B cell (primary cell): ENCODE data around the gene TMEM98. TPM values are rescaled to one million over a fixed set of nuclear protein-coding genes. Genes with fewer than 3 reads are reported as not detected.

Experiments used
- ATAC-seq: fragments of 200-7000 bp; cut with Tn5 transposase; one replicate; pipeline ENCODE4 v1.10.0; 2021; ENCODE audit warnings: low read depth, mild to moderate bottlenecking, moderate number of reproducible peaks, moderate library complexity
- CTCF ChIA-PET: fragments of 350-600 bp; sonication (Branson Sonifier 250); formaldehyde crosslinking; loops from one replicate; lab custom pipeline; 2021; ENCODE audit warnings: antibody characterized with exemption, inconsistent platforms; lab: Charles Lee
- POLR2A ChIA-PET: fragments of 350-600 bp; sonication (Branson Sonifier 250); formaldehyde crosslinking; loops from one replicate; lab custom pipeline; 2021; ENCODE audit warnings: antibody characterized with exemption; lab: Charles Lee
- DNase-seq: peaks from one replicate; pipeline ENCODE4 v3.0.0; 2013
- H2AFZ ChIP-seq: 2 replicates; pipeline ENCODE4 v1.6.1; 2012; ENCODE audit warnings: mild to moderate bottlenecking, low read depth, low read length; ENCODE audit not compliant: insufficient read depth, poor library complexity, severe bottlenecking
- H3K27ac ChIP-seq, 2 donors: 1 replicate in 1 of 2; 2 replicates in 1 of 2; pipeline ENCODE4 v1.5.1; 2012 to 2013; ENCODE audit warnings: low read length in 2 of 2, mild to moderate bottlenecking in 2 of 2, moderate library complexity in 1 of 2
- H3K27me3 ChIP-seq, 4 experiments: fragments of 200-600 bp in 1 of 4; sonication (generic) in 1 of 4; replicated peaks in 1 of 4; 1 replicate in 2 of 4; 2 replicates in 2 of 4; pipeline versions ENCODE4 v1.6.1 to v1.7.0; 2013 to 2016; ENCODE audit warnings: low read length in 3 of 4, mild to moderate bottlenecking in 2 of 4, mixed read lengths in 1 of 4, moderate library complexity in 1 of 4; ENCODE audit not compliant: insufficient read depth in 4 of 4, control insufficient read depth in 3 of 4; ENCODE audit errors: control extremely low read depth in 1 of 4
- H3K36me3 ChIP-seq, 2 experiments: replicated peaks in 1 of 2; 1 replicate in 1 of 2; 2 replicates in 1 of 2; pipeline versions ENCODE4 v1.6.1 to v1.7.1; 2013; ENCODE audit warnings: low read length in 1 of 2; ENCODE audit not compliant: insufficient read depth in 2 of 2, control insufficient read depth in 1 of 2; ENCODE audit errors: control extremely low read depth in 1 of 2, extremely low read depth in 1 of 2
- H3K4me1 ChIP-seq, 2 donors: fragments of 200-600 bp in 1 of 2; sonication (generic) in 1 of 2; 1 replicate in 1 of 2; 2 replicates in 1 of 2; pipeline versions ENCODE4 v1.5.1 to v1.6.1; 2013 to 2017; ENCODE audit warnings: low read length in 2 of 2; ENCODE audit not compliant: control insufficient read depth in 2 of 2, insufficient read depth in 2 of 2
- H3K4me2 ChIP-seq: replicated peaks from 2 replicates; pipeline ENCODE3; 2012; ENCODE audit warnings: mild to moderate bottlenecking, low read depth, low read length; ENCODE audit not compliant: poor library complexity, severe bottlenecking
- H3K4me3 ChIP-seq, 5 experiments: fragments of 200-600 bp in 1 of 5; sonication (generic) in 1 of 5; 1 replicate in 3 of 5; 2 replicates in 2 of 5; pipeline versions ENCODE4 v1.5.1 to v1.7.0; 2011 to 2016; ENCODE audit warnings: low read length in 4 of 5, mild to moderate bottlenecking in 4 of 5, low read depth in 2 of 5, control low read depth in 1 of 5, moderate library complexity in 1 of 5; ENCODE audit not compliant: insufficient read depth in 1 of 5; ENCODE audit errors: control extremely low read depth in 1 of 5, extremely low read depth in 1 of 5
- H3K79me2 ChIP-seq: fragments of 200-600 bp; sonication (generic); one replicate; pipeline ENCODE4 v1.6.0; 2016; ENCODE audit warnings: low read length; ENCODE audit not compliant: control insufficient read depth, insufficient read depth
- H3K9ac ChIP-seq: fragments of 200-600 bp; sonication (generic); 2 replicates; pipeline ENCODE4 v1.6.1; 2017; ENCODE audit warnings: mild to moderate bottlenecking, low read length, moderate library complexity
- H3K9me3 ChIP-seq, 3 donors: one replicate each; pipeline versions ENCODE4 v1.6.1 to v1.7.1; 2013; ENCODE audit warnings: low read length in 2 of 3; ENCODE audit not compliant: control insufficient read depth in 2 of 3, insufficient read depth in 1 of 3; ENCODE audit errors: control extremely low read depth in 1 of 3
- H4K20me1 ChIP-seq: 2 replicates; pipeline ENCODE4 v1.6.0; 2012; ENCODE audit warnings: mild to moderate bottlenecking, low read length; ENCODE audit not compliant: insufficient read depth, control insufficient read depth, poor library complexity, severe bottlenecking
- H3K27ac Mint-ChIP-seq: one replicate; pipeline ENCODE4 v1.8.0; 2021; ENCODE audit warnings: mixed read lengths
- H3K27me3 Mint-ChIP-seq: one replicate; pipeline ENCODE4 v1.8.0; 2021; ENCODE audit warnings: mixed read lengths
- H3K4me1 Mint-ChIP-seq: one replicate; pipeline ENCODE4 v1.8.0; 2021; ENCODE audit warnings: mixed read lengths
- H3K4me3 Mint-ChIP-seq: one replicate; pipeline ENCODE4 v1.8.0; 2021; ENCODE audit warnings: mixed read lengths
- H3K9me3 Mint-ChIP-seq: one replicate; pipeline ENCODE4 v1.8.0; 2022; ENCODE audit warnings: mixed read lengths; ENCODE audit not compliant: insufficient read depth
- EZH2 ChIP-seq: IDR thresholded peaks from 2 replicates; pipeline ENCODE4 v1.6.1; 2012; ENCODE audit warnings: borderline replicate concordance, low read depth, mild to moderate bottlenecking, moderate library complexity, low read length; ENCODE audit not compliant: insufficient read depth, poor library complexity, severe bottlenecking
- WGBS: methylation state at CpG from one replicate; pipeline ENCODE4 v1.1.5; 2013; ENCODE audit warnings: missing lambda C conversion rate; ENCODE audit not compliant: insufficient coverage; 5-methylcytosine and 5-hydroxymethylcytosine counted together
- intact Hi-C: fragments of 100-400 bp; cut with micrococcal nuclease; formaldehyde crosslinking; loops from one replicate; pipeline ENCODE4 v1.10.0; 2022
- polyA plus RNA-seq: library from polyadenylated mRNA; depleted of rRNA; stranded (reverse); fragments of >200 nt; gene quantifications from 2 replicates; pipeline ENCODE4 v1.2.3, GENCODE V29; 2012
- total RNA-seq, 2 donors: library from RNA; stranded (reverse); fragments of 120-200 nt in 1 of 2; gene quantifications; 1 replicate in 1 of 2; 2 replicates in 1 of 2; pipeline versions ENCODE4 v1.2.3 to v1.2.4, GENCODE V29; 2013 to 2022
- TF ChIP-seq, protein P1 (sequence below): fragments of 200-600 bp; IDR thresholded peaks from one replicate; pipeline ENCODE4 v1.8.0; 2022; ENCODE audit warnings: antibody characterized with exemption, mild to moderate bottlenecking

TMEM98 gene
- total and polyA plus RNA-seq, 2 donors (not counting 1 experiment from before 2014, with no cell fraction given) = not detected

DNA sequence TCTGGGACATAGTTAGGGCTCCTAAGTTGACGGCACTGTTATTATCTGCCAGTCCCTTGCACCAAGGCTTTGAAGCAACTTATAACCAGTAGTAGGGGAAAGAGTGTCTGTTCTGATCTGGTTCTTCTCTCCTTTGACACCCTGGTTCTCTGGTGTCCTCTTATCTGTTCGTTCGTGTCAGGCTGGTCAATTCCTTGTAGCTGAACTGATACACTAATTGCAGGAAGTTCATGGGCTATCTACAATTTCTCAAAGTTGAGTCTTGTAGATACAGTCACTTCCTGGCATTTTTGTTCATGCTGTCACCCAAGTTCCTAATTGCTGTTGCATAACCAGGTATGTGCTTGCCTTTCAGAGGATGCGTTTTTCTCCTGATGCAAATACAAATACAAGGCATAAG is 33.7 kb upstream of the TMEM98 start:
- Histone ChIP-seq H3K36me3 (no peaks in the 10 kb centered on the region), H3K9ac (no peak overlapping the region), H3K27ac (no peak overlapping the region), H3K4me2 (no peak overlapping the region), H3K4me3 (no peak overlapping the region), H2AFZ (no peak overlapping the region), H3K27me3 (peaks cover 0 to 3% (median 2%) of the 10 kb centered on the region in 4 experiments), H3K9me3 (no peaks in the 10 kb centered on the region), H3K4me1 (no peaks in the 10 kb centered on the region), H3K79me2 (no peaks in the 10 kb centered on the region), H4K20me1 (no peaks in the 10 kb centered on the region)
- 96% methylated on average over 3 of the region's 4 CpGs for WGBS
- POLR2A ChIA-PET = no interaction called here
- CTCF ChIA-PET = no interaction called here
- Mint-ChIP-seq H3K27me3 (peaks cover 7% of the 10 kb centered on the region), H3K4me1 (no peaks in the 10 kb centered on the region), H3K9me3 (no peaks in the 10 kb centered on the region), H3K4me3 (no peak overlapping the region), H3K27ac (no peak overlapping the region)
- ATAC-seq (no peak), DNase-seq (no peak)
- intact Hi-C loops = no loop called here
- TF ChIP-seq, protein P1, sequence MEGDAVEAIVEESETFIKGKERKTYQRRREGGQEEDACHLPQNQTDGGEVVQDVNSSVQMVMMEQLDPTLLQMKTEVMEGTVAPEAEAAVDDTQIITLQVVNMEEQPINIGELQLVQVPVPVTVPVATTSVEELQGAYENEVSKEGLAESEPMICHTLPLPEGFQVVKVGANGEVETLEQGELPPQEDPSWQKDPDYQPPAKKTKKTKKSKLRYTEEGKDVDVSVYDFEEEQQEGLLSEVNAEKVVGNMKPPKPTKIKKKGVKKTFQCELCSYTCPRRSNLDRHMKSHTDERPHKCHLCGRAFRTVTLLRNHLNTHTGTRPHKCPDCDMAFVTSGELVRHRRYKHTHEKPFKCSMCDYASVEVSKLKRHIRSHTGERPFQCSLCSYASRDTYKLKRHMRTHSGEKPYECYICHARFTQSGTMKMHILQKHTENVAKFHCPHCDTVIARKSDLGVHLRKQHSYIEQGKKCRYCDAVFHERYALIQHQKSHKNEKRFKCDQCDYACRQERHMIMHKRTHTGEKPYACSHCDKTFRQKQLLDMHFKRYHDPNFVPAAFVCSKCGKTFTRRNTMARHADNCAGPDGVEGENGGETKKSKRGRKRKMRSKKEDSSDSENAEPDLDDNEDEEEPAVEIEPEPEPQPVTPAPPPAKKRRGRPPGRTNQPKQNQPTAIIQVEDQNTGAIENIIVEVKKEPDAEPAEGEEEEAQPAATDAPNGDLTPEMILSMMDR = no peak
- TF ChIP-seq EZH2 = no peak

DNA sequence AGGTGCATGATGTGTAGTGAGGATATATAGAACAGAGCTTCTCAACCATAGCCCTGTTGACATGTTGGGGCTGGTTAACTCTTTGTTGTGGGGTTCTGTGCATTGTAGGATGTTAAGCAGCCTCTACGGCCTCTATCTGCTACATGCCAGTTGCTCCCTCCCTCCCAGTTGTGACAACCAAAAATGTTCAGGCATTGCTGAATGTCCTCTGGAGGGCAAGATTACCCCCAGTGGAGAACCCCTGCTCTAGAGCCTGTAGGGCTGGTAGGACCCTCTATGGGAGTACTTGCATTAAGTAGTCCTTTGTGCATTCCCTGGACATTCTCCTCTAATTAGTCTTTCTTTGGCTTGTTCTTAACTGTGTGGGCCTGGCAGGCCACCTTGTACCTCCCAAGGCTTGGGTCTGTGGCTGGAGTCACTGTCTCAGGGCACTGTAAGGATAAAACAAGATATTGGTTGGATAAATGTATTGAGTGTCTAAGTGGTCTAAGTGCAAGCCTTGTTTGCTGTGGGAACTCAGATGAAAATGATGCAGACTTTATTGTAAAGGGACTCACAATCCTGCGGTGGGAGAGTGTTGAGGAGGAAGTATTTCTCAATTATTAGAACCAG is 31.2 kb upstream of the TMEM98 start:
- no peak for ATAC-seq
- no peak for TF ChIP-seq EZH2
- TF ChIP-seq, protein P1 = no peak
- WGBS = no CpG with 5 or more reads among the region's 2 CpGs
- intact Hi-C loops = no loop called here
- H4K20me1 ChIP-seq = no peaks in the 10 kb centered on the region
- POLR2A ChIA-PET = no interaction called here
- no peaks in the 10 kb centered on the region for H3K79me2 ChIP-seq
- Mint-ChIP-seq H3K27ac (no peak overlapping the region), H3K4me1 (no peaks in the 10 kb centered on the region), H3K4me3 (no peak overlapping the region), H3K9me3 (no peaks in the 10 kb centered on the region), H3K27me3 (peaks cover 7% of the 10 kb centered on the region)
- H3K27me3 ChIP-seq = peaks cover 0 to 3% (median 2%) of the 10 kb centered on the region in 4 experiments
- no peak overlapping the region for H3K27ac ChIP-seq
- CTCF ChIA-PET = interaction anchor here (2.3 kb wide), 1 partner anchor 20 kb away, joined by 10 read pairs; the partner anchor contains the start of gene MYO1D
- no peaks in the 10 kb centered on the region for H3K4me1 ChIP-seq
- no peak for DNase-seq
- no peak overlapping the region for H3K9ac ChIP-seq
- no peaks in the 10 kb centered on the region for H3K36me3 ChIP-seq
- no peak overlapping the region for H2AFZ ChIP-seq
- no peak overlapping the region for H3K4me3 ChIP-seq
- H3K9me3 ChIP-seq = no peaks in the 10 kb centered on the region
- H3K4me2 ChIP-seq = no peak overlapping the region
